ENCODE results near the gene SLC66A2.

SLC66A2 gene

DNA sequence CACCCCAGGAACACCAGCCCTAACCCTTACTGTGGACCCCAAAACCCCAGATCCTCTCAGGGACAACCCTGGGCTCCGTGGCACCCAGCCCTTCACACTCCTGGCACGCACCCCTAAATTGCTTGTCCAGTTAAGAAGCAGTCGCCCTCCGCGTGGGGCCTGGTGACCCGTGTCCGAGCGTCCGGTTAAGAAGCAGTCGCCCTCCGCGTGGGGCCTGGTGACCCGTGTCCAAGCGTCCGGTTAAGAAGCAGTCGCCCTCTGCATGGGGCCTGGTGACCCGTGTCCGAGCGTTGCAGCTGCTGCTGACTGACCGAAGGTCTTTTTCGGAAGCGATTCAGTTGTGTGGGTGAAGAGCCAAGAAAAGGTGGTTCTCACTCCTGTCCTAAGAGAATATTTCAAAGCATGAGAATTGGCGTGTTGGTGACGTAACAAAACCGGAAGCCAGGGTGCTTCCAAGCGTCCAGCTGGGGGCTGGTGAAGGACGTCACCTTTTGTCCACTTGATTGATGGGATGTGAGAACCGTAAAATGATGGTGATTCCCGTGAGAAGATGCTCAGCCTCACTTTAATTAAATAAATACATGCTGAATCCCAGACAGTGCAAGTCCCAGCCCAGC lies 83.2 kb downstream of the SLC66A2 start:
- TF ChIP-seq ZC3H10 (CRISPR knock-in tag; IDR thresholded peaks at IDR 0.05) (no peak), BACH2 (CRISPR knock-in tag; IDR thresholded peaks at IDR 0.05; ENCODE audit: borderline replicate concordance) (no peak), ZNF8 (CRISPR knock-in tag; IDR thresholded peaks at IDR 0.05) (no peak), TCF4 (CRISPR knock-in tag; IDR thresholded peaks at IDR 0.05; ENCODE audit: borderline replicate concordance) (no peak), RARB (CRISPR knock-in tag; IDR thresholded peaks at IDR 0.05) (no peak), OSR1 (CRISPR knock-in tag; IDR thresholded peaks at IDR 0.05) (no peak), ESRRG (CRISPR knock-in tag; IDR thresholded peaks at IDR 0.05) (no peak), ZFP30 (CRISPR knock-in tag; IDR thresholded peaks at IDR 0.05) (no peak), ZNF70 (CRISPR knock-in tag; IDR thresholded peaks at IDR 0.05) (no peak), TSHZ2 (CRISPR knock-in tag; IDR thresholded peaks at IDR 0.05) (no peak), PATZ1 (CRISPR knock-in tag; IDR thresholded peaks at IDR 0.05; ENCODE audit: borderline replicate concordance) (no peak)
- no peak; the same call in 2 of the 3 replicates for ATAC-seq

GRCh38 chr18:79867666-79868065 lies 83.8 kb downstream of the SLC66A2 start:
- no peak; the same call in 2 of the 3 replicates for ATAC-seq
- TF ChIP-seq RARB (CRISPR knock-in tag; IDR thresholded peaks at IDR 0.05) (no peak), TSHZ2 (CRISPR knock-in tag; IDR thresholded peaks at IDR 0.05) (no peak), ISL1 (CRISPR knock-in tag; IDR thresholded peaks at IDR 0.05) (no peak), PPARA (CRISPR knock-in tag; IDR thresholded peaks at IDR 0.05; ENCODE audit: borderline replicate concordance) (no peak), ESRRG (CRISPR knock-in tag; IDR thresholded peaks at IDR 0.05) (no peak), ZNF70 (CRISPR knock-in tag; IDR thresholded peaks at IDR 0.05) (no peak), ZFP30 (CRISPR knock-in tag; IDR thresholded peaks at IDR 0.05) (no peak), TOX (CRISPR knock-in tag; IDR thresholded peaks at IDR 0.05; ENCODE audit: borderline replicate concordance) (no peak), POU6F1 (CRISPR knock-in tag; IDR thresholded peaks at IDR 0.05; ENCODE audit: borderline replicate concordance, low read depth) (no peak), BACH2 (CRISPR knock-in tag; IDR thresholded peaks at IDR 0.05; ENCODE audit: borderline replicate concordance) (no peak), ARNTL (CRISPR knock-in tag; IDR thresholded peaks at IDR 0.05; ENCODE audit: borderline replicate concordance, low read depth) (no peak), SNAI2 (CRISPR knock-in tag; IDR thresholded peaks at IDR 0.05) (no peak), TCF4 (CRISPR knock-in tag; IDR thresholded peaks at IDR 0.05; ENCODE audit: borderline replicate concordance) (no peak), OSR1 (CRISPR knock-in tag; IDR thresholded peaks at IDR 0.05) (no peak), CREB5 (CRISPR knock-in tag; IDR thresholded peaks at IDR 0.05; ENCODE audit: low read depth) (no peak), ZC3H10 (CRISPR knock-in tag; IDR thresholded peaks at IDR 0.05) (no peak), ZNF565 (CRISPR knock-in tag; conservative IDR thresholded peaks at IDR 0.05; ENCODE audit: low read depth) (no peak), GLIS3 (CRISPR knock-in tag; IDR thresholded peaks at IDR 0.05) (no peak)
- TF ChIP-seq, protein P1, sequence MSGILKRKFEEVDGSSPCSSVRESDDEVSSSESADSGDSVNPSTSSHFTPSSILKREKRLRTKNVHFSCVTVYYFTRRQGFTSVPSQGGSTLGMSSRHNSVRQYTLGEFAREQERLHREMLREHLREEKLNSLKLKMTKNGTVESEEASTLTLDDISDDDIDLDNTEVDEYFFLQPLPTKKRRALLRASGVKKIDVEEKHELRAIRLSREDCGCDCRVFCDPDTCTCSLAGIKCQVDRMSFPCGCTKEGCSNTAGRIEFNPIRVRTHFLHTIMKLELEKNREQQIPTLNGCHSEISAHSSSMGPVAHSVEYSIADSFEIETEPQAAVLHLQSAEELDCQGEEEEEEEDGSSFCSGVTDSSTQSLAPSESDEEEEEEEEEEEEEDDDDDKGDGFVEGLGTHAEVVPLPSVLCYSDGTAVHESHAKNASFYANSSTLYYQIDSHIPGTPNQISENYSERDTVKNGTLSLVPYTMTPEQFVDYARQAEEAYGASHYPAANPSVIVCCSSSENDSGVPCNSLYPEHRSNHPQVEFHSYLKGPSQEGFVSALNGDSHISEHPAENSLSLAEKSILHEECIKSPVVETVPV (CRISPR knock-in tag; IDR thresholded peaks at IDR 0.05) = no peak

All from SK-N-SH treated with all-trans-retinoic acid at 6 μM for 48 hours (cell line).